Neural cell (in vitro differentiated cells): Measurements from ENCODE around the gene LVRN. TPM values are rescaled to one million over a fixed set of nuclear protein-coding genes. Genes with fewer than 3 reads are reported as not detected.

Source experiments
- H2AFZ ChIP-seq: fragments of 200-600, 300-800 bp; sonication (generic), shearing (Covaris generic); 2 replicates; pipeline ENCODE4 v1.6.0; 2014; ENCODE audit warnings: low read depth, mild to moderate bottlenecking, antibody characterized with exemption, low read length, moderate library complexity
- H3F3A ChIP-seq: fragments of 200-600 bp; shearing (Covaris generic); 2 replicates; pipeline ENCODE4 v1.6.1; 2016; ENCODE audit warnings: mild to moderate bottlenecking, moderate library complexity, mixed read lengths, antibody characterized with exemption, low read length; ENCODE audit not compliant: insufficient read depth, poor library complexity, severe bottlenecking
- H3K27ac ChIP-seq: fragments of 200-600, 300-800 bp; sonication (generic), shearing (Covaris generic); 2 replicates; pipeline ENCODE4 v1.5.1; 2014; ENCODE audit warnings: mild to moderate bottlenecking, low read length, moderate library complexity
- H3K27me3 ChIP-seq: fragments of 300-800, 200-600 bp; sonication (generic), shearing (Covaris generic); 2 replicates; pipeline ENCODE4 v1.6.0; 2014; ENCODE audit warnings: mild to moderate bottlenecking, low read depth, low read length, moderate library complexity; ENCODE audit not compliant: insufficient read depth
- H3K36me3 ChIP-seq: fragments of 300-800, 200-600 bp; sonication (generic), shearing (Covaris generic); 2 replicates; pipeline ENCODE4 v1.5.1; 2014; ENCODE audit warnings: mild to moderate bottlenecking, antibody characterized with exemption, low read length, moderate library complexity; ENCODE audit not compliant: insufficient read depth
- H3K4me2 ChIP-seq: fragments of 300-800, 200-600 bp; sonication (generic), shearing (Covaris generic); 2 replicates; pipeline ENCODE4 v1.6.0; 2014; ENCODE audit warnings: mild to moderate bottlenecking, low read length
- H3K4me3 ChIP-seq: fragments of 300-800, 200-600 bp; sonication (generic), shearing (Covaris generic); 2 replicates; pipeline ENCODE4 v1.5.1; 2014; ENCODE audit warnings: mild to moderate bottlenecking, low read length, moderate library complexity
- H3K79me2 ChIP-seq: fragments of 200-600 bp; shearing (Covaris generic); replicated peaks from 2 replicates; pipeline ENCODE4 v1.6.0; 2014; ENCODE audit warnings: mild to moderate bottlenecking, low read length, moderate library complexity; ENCODE audit not compliant: insufficient read depth
- H3K9ac ChIP-seq: fragments of 300-800, 200-600 bp; sonication (generic), shearing (Covaris generic); 2 replicates; pipeline ENCODE4 v1.6.1; 2016; ENCODE audit warnings: mild to moderate bottlenecking, low read length, mixed read lengths
- H3K9me2 ChIP-seq: fragments of 200-600 bp; shearing (Covaris generic); 2 replicates; pipeline ENCODE4 v1.6.1; 2016; ENCODE audit warnings: mild to moderate bottlenecking, low read length, mixed read lengths; ENCODE audit not compliant: insufficient read depth
- H3K9me3 ChIP-seq: fragments of 200-600, 300-800 bp; sonication (generic), shearing (Covaris generic); 2 replicates; pipeline ENCODE4 v1.6.1; 2016; ENCODE audit warnings: mild to moderate bottlenecking, mixed run types, low read length, moderate library complexity, mixed read lengths
- H4K20me1 ChIP-seq: fragments of 200-600 bp; shearing (Covaris generic); 2 replicates; pipeline ENCODE4 v1.6.1; 2016; ENCODE audit warnings: mild to moderate bottlenecking, mixed run types; ENCODE audit not compliant: insufficient read depth
- EZH2 ChIP-seq: fragments of 200-600, 300-800 bp; shearing (Covaris generic), sonication (generic); IDR thresholded peaks from 2 replicates; pipeline ENCODE4 v1.6.1; 2014; ENCODE audit warnings: antibody characterized with exemption, low read length, borderline replicate concordance, mild to moderate bottlenecking; ENCODE audit not compliant: insufficient read depth, poor library complexity, severe bottlenecking
- POLR2AphosphoS5 ChIP-seq: IDR thresholded peaks from 2 replicates; pipeline ENCODE4 v1.6.1; 2012
- RAD21 ChIP-seq: fragments of 450-650 bp; conservative IDR thresholded peaks from 2 replicates; pipeline ENCODE4 v1.6.1; 2014; ENCODE audit warnings: antibody characterized with exemption, mild to moderate bottlenecking, moderate library complexity
- REST ChIP-seq: IDR thresholded peaks from 2 replicates; pipeline ENCODE4 v1.6.1; 2012; ENCODE audit warnings: borderline replicate concordance
- TAF1 ChIP-seq: IDR thresholded peaks from 2 replicates; pipeline ENCODE4 v1.6.1; 2012; ENCODE audit warnings: low read depth
- polyA plus RNA-seq: library from polyadenylated mRNA; depleted of rRNA; stranded (reverse); fragments of >200 nt; gene quantifications from 2 replicates; pipeline ENCODE4 v1.2.3, GENCODE V29; 2014
- TF ChIP-seq, protein P1 (sequence below): fragments of 450-650 bp; IDR thresholded peaks from 2 replicates; pipeline ENCODE4 v1.5.1; 2014; ENCODE audit warnings: antibody characterized with exemption, mild to moderate bottlenecking, moderate library complexity; ENCODE audit not compliant: poor library complexity, severe bottlenecking

The LVRN gene
- polyA plus RNA-seq, 1 donor from 2014 or later: 3.5 TPM

- H3K4me2 ChIP-seq: no peak overlapping the region
- H3K9ac ChIP-seq: no peak overlapping the region
- no peak for TF ChIP-seq TAF1
- no peak for TF ChIP-seq EZH2
- TF ChIP-seq RAD21: no peak
- no peak for TF ChIP-seq POLR2AphosphoS5
- TF ChIP-seq REST: no peak
- H3K4me3 ChIP-seq: no peak overlapping the region
- H3F3A ChIP-seq: no peaks in the 10 kb centered on the region
- H4K20me1 ChIP-seq: no peaks in the 10 kb centered on the region
- no peak overlapping the region for H3K27ac ChIP-seq
- no peaks in the 10 kb centered on the region for H3K27me3 ChIP-seq
- H3K36me3 ChIP-seq: no peaks in the 10 kb centered on the region
- H3K9me2 ChIP-seq: no peaks in the 10 kb centered on the region
- H3K9me3 ChIP-seq: no peaks in the 10 kb centered on the region
- no peak overlapping the region for H2AFZ ChIP-seq
- no peaks in the 10 kb centered on the region for H3K79me2 ChIP-seq
Observed at GRCh38 chr5:116011046-116011445, 48.8 kb downstream of the LVRN start.

DNA sequence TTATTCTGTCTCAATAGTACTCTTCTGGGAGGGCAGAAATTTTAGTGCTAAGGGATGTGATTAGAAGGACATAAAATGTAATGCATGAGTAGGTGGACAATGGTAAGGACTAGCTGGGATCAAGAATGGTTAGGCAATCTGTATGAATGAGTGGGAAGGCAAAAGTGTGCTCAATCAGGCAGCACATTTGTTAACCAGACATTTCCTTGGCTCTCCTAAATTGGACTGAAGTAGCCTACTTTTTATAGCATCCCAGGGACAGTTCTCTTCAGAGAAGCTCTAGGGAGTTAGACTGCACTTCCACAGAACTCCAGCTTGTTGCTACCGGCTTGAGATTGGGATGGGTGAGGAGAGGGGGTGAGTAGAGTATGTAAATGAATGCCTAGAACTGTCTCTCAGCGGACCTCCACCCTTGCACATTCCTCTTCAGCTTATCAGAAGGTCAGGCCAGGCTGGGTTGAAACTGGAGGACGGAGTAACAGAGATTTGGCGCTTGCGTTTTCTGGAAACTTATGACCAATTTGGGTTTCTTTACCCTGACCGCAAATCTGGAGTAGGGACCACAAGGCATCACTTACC is 51.0 kb downstream of the LVRN start:
- H2AFZ ChIP-seq: no peak overlapping the region
- H3K4me2 ChIP-seq: no peak overlapping the region
- no peak overlapping the region for H3K4me3 ChIP-seq
- no peaks in the 10 kb centered on the region for H3K9me2 ChIP-seq
- no peaks in the 10 kb centered on the region for H3K27me3 ChIP-seq
- no peaks in the 10 kb centered on the region for H3F3A ChIP-seq
- H3K9ac ChIP-seq: no peak overlapping the region
- no peak overlapping the region for H3K27ac ChIP-seq
- no peaks in the 10 kb centered on the region for H3K36me3 ChIP-seq
- TF ChIP-seq POLR2AphosphoS5 (no peak), REST (no peak)
- TF ChIP-seq, protein P1, sequence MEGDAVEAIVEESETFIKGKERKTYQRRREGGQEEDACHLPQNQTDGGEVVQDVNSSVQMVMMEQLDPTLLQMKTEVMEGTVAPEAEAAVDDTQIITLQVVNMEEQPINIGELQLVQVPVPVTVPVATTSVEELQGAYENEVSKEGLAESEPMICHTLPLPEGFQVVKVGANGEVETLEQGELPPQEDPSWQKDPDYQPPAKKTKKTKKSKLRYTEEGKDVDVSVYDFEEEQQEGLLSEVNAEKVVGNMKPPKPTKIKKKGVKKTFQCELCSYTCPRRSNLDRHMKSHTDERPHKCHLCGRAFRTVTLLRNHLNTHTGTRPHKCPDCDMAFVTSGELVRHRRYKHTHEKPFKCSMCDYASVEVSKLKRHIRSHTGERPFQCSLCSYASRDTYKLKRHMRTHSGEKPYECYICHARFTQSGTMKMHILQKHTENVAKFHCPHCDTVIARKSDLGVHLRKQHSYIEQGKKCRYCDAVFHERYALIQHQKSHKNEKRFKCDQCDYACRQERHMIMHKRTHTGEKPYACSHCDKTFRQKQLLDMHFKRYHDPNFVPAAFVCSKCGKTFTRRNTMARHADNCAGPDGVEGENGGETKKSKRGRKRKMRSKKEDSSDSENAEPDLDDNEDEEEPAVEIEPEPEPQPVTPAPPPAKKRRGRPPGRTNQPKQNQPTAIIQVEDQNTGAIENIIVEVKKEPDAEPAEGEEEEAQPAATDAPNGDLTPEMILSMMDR: no peak
- no peaks in the 10 kb centered on the region for H4K20me1 ChIP-seq
- no peaks in the 10 kb centered on the region for H3K9me3 ChIP-seq
- no peaks in the 10 kb centered on the region for H3K79me2 ChIP-seq
